ENCODE data around the gene ZFP36L2.

DNA sequence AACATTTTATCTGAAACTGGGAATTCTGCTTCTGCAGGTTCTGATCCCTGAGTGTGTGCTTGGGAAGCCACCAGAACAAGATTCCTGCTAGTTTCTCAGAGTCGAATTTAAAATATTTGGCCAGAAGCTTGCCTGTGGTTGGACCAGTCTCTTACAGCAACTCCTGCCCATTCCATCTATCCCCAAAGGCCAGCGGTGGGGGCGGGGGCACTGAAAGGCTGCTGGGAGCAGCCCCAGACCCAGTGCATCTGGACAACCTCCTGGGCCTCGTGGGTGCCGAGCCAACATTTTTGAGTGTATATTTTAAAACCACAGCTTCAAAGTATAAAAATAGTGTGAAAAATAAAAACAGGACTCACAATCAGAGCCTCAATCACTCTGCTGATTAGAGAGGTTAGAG lies 38.6 kb upstream of the ZFP36L2 start:
- TF ChIP-seq PTBP1 (IDR thresholded peaks at IDR 0.05; ENCODE audit: low read depth, low read length) (no peak), CHD4 (IDR thresholded peaks at IDR 0.05; ENCODE audit: insufficient read depth, insufficient replicate concordance, low read depth, low read length, poor library complexity, severe bottlenecking) (no peak), SIRT6 (IDR thresholded peaks at IDR 0.05; ENCODE audit: low read depth, low read length) (no peak), SPI1 (IDR thresholded peaks at IDR 0.05; ENCODE audit: borderline replicate concordance, low read depth, low read length) (no peak), KLF13 (tag; IDR thresholded peaks at IDR 0.05; ENCODE audit: borderline replicate concordance, low read depth) (no peak), HNRNPH1 (optimal IDR thresholded peaks at IDR 0.05; ENCODE audit: low read depth, low read length) (no peak), NR2C2 (CRISPR knock-in tag; IDR thresholded peaks at IDR 0.05) (no peak), NR2C2 (tag; IDR thresholded peaks at IDR 0.05) (no peak), ETV1 (tag; conservative IDR thresholded peaks at IDR 0.05; ENCODE audit: low read depth) (no peak), RFX7 (CRISPR knock-in tag; IDR thresholded peaks at IDR 0.05) (no peak), CCAR2 (IDR thresholded peaks at IDR 0.05; ENCODE audit: low read depth, low read length) (no peak)
- TF ChIP-seq, protein P1, sequence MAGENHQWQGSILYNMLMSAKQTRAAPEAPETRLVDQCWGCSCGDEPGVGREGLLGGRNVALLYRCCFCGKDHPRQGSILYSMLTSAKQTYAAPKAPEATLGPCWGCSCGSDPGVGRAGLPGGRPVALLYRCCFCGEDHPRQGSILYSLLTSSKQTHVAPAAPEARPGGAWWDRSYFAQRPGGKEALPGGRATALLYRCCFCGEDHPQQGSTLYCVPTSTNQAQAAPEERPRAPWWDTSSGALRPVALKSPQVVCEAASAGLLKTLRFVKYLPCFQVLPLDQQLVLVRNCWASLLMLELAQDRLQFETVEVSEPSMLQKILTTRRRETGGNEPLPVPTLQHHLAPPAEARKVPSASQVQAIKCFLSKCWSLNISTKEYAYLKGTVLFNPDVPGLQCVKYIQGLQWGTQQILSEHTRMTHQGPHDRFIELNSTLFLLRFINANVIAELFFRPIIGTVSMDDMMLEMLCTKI (IDR thresholded peaks at IDR 0.05; ENCODE audit: partially characterized antibody), result no peak
- TF ChIP-seq, protein P2, sequence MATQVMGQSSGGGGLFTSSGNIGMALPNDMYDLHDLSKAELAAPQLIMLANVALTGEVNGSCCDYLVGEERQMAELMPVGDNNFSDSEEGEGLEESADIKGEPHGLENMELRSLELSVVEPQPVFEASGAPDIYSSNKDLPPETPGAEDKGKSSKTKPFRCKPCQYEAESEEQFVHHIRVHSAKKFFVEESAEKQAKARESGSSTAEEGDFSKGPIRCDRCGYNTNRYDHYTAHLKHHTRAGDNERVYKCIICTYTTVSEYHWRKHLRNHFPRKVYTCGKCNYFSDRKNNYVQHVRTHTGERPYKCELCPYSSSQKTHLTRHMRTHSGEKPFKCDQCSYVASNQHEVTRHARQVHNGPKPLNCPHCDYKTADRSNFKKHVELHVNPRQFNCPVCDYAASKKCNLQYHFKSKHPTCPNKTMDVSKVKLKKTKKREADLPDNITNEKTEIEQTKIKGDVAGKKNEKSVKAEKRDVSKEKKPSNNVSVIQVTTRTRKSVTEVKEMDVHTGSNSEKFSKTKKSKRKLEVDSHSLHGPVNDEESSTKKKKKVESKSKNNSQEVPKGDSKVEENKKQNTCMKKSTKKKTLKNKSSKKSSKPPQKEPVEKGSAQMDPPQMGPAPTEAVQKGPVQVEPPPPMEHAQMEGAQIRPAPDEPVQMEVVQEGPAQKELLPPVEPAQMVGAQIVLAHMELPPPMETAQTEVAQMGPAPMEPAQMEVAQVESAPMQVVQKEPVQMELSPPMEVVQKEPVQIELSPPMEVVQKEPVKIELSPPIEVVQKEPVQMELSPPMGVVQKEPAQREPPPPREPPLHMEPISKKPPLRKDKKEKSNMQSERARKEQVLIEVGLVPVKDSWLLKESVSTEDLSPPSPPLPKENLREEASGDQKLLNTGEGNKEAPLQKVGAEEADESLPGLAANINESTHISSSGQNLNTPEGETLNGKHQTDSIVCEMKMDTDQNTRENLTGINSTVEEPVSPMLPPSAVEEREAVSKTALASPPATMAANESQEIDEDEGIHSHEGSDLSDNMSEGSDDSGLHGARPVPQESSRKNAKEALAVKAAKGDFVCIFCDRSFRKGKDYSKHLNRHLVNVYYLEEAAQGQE (IDR thresholded peaks at IDR 0.05; ENCODE audit: borderline replicate concordance), result no peak
- TF ChIP-seq, protein P2 (CRISPR knock-in tag; IDR thresholded peaks at IDR 0.05; ENCODE audit: low read depth), result no peak
- TF ChIP-seq, protein P3, sequence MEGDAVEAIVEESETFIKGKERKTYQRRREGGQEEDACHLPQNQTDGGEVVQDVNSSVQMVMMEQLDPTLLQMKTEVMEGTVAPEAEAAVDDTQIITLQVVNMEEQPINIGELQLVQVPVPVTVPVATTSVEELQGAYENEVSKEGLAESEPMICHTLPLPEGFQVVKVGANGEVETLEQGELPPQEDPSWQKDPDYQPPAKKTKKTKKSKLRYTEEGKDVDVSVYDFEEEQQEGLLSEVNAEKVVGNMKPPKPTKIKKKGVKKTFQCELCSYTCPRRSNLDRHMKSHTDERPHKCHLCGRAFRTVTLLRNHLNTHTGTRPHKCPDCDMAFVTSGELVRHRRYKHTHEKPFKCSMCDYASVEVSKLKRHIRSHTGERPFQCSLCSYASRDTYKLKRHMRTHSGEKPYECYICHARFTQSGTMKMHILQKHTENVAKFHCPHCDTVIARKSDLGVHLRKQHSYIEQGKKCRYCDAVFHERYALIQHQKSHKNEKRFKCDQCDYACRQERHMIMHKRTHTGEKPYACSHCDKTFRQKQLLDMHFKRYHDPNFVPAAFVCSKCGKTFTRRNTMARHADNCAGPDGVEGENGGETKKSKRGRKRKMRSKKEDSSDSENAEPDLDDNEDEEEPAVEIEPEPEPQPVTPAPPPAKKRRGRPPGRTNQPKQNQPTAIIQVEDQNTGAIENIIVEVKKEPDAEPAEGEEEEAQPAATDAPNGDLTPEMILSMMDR (IDR thresholded peaks at IDR 0.05 in 2 of 3, conservative IDR thresholded peaks at IDR 0.05 in 1 of 3; ENCODE audit: insufficient read depth in 2 of 3, low read depth in 1 of 3, low read length in 3 of 3), result no peak
- TF ChIP-seq, protein P4, sequence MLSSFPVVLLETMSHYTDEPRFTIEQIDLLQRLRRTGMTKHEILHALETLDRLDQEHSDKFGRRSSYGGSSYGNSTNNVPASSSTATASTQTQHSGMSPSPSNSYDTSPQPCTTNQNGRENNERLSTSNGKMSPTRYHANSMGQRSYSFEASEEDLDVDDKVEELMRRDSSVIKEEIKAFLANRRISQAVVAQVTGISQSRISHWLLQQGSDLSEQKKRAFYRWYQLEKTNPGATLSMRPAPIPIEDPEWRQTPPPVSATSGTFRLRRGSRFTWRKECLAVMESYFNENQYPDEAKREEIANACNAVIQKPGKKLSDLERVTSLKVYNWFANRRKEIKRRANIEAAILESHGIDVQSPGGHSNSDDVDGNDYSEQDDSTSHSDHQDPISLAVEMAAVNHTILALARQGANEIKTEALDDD (IDR thresholded peaks at IDR 0.05), result no peak

Measured in K562 (cell line).